ENCODE data around the gene TMA7. TPM values are rescaled to one million over a fixed set of nuclear protein-coding genes. Genes with fewer than 3 reads are reported as not detected.
"Not testable (repeated sequence)": the region's sequence is repeated elsewhere in the genome, so short reads cannot be mapped to it uniquely, and the experiment has no call there.

The TMA7 gene
- total RNA-seq, 6 experiments from 2014 or later: 213 to 341 (median 280) TPM

GRCh38 chr3:48478626-48479555 is 38.8 kb downstream of the TMA7 start:
- no peak for DNase-seq
- Mint-ChIP-seq H3K27ac (no peak overlapping the region), H3K9me3 (no peaks in the 10 kb centered on the region), H3K27me3 (ENCODE audit: insufficient read depth) (no peaks in the 10 kb centered on the region; the same call in 1 of the 2 replicates), H3K36me3 (ENCODE audit: low read depth) (peaks cover 5% of the 10 kb centered on the region; the same call in 1 of the 2 replicates), H3K4me3 (no peak overlapping the region), H3K4me1 (ENCODE audit: low read depth) (no peaks in the 10 kb centered on the region)
- TF ChIP-seq CTCF (IDR thresholded peaks at IDR 0.05): no peak

DNA sequence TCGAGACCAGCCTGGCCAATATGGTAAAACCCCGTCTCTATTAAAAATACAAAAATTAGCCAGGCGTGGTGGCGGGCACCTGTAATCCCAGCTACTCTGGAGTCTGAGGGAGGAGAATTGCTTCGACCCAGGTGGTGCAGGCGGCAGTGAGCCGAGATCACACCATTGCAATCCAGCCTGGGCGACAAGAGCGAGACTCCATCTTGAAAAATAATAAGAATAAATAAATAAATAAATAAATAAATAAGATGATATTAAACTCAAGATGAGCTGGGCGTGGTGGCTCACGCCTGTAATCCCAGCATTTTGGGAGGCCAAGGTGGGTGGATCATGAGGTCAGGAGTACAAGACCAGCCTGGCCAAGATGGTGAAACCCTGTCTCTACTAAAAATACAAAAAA is 40.8 kb downstream of the TMA7 start:
- not testable (repeated sequence) for DNase-seq; H3K9me3 Mint-ChIP-seq; H3K36me3 Mint-ChIP-seq (ENCODE audit: low read depth); H3K4me3 Mint-ChIP-seq; H3K27ac Mint-ChIP-seq; H3K27me3 Mint-ChIP-seq (ENCODE audit: insufficient read depth); H3K4me1 Mint-ChIP-seq (ENCODE audit: low read depth)

DNA sequence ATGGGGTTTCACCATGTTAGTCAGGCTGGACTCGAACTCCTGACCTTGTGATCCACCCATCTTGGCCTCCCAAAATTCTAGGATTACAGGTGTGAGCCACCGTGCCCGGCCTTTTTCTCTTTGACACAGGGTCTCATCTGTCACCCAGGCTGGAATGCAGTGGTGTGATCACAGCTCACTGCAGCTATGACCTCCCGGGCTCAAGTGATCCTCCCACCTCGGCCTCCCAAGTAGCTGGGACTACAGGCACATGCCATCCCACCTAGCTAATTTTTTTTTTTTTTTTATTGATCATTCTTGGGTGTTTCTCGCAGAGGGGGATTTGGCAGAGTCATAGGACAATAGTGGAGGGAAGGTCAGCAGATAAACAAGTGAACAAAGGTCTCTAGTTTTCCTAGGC is 42.8 kb downstream of the TMA7 start:
- not testable (repeated sequence) for H3K4me1 Mint-ChIP-seq (ENCODE audit: low read depth); H3K9me3 Mint-ChIP-seq; H3K27me3 Mint-ChIP-seq (ENCODE audit: insufficient read depth)

DNA sequence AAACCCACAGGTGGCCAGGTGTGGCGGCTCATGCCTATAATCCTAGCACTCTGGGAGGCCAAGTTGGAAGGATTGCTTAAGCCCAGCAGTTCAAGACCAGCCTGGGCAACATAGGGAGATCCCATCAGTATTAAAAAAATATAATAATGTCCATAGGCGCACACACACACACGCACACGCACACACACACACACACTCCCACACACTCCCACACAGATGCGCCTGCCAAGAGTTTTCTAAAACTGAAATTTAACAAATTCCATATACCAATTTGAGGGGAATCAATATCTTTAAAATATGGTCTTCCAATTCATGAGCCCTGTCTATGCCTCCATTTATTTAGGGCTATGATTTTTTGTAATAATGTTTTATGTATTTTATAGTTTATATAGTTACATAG is 46.9 kb downstream of the TMA7 start:
- Mint-ChIP-seq H3K27me3 (ENCODE audit: insufficient read depth) (no peaks in the 10 kb centered on the region; the same call in 1 of the 2 replicates), H3K4me1 (ENCODE audit: low read depth) (no peaks in the 10 kb centered on the region), H3K36me3 (ENCODE audit: low read depth) (no peaks in the 10 kb centered on the region), H3K9me3 (no peaks in the 10 kb centered on the region), H3K27ac (no peak overlapping the region), H3K4me3 (no peak overlapping the region)
- DNase-seq: no peak
- no peak for TF ChIP-seq CTCF (IDR thresholded peaks at IDR 0.05)

More for the DNA sequence above, 42.8 kb downstream of the TMA7 start:
- DNase-seq; H3K4me3 Mint-ChIP-seq; H3K36me3 Mint-ChIP-seq (ENCODE audit: low read depth); H3K27ac Mint-ChIP-seq: not testable (repeated sequence)

GRCh38 chr3:48492461-48493202 is 52.6 kb downstream of the TMA7 start:
- Mint-ChIP-seq H3K9me3 (no peaks in the 10 kb centered on the region), H3K36me3 (ENCODE audit: low read depth) (peaks cover 2% of the 10 kb centered on the region), H3K4me3 (no peak overlapping the region), H3K27me3 (ENCODE audit: insufficient read depth) (no peaks in the 10 kb centered on the region), H3K27ac (peak overlapping the region; percentile 30), H3K4me1 (ENCODE audit: low read depth) (no peaks in the 10 kb centered on the region)
- no peak for TF ChIP-seq CTCF (IDR thresholded peaks at IDR 0.05)
- DNase-seq: no peak

DNA sequence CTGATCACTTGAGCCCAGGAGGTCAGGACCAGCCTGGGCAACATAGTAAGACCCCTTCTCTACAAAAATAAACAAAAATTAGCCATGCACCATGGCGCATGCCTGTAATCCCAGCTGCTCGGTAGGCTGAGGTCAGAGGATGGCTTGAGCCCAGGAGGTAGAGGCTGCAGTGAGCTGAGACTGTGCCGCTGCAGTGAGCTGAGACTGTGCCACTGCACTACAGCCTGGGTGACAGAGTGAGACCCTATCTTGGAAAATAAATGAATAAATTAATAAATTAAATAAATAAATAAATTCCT is 53.1 kb downstream of the TMA7 start:
- no peak for TF ChIP-seq CTCF (IDR thresholded peaks at IDR 0.05)
- no peak overlapping the region for H3K27ac Mint-ChIP-seq
- no peaks in the 10 kb centered on the region for H3K27me3 Mint-ChIP-seq (ENCODE audit: insufficient read depth)
- H3K4me1 Mint-ChIP-seq (ENCODE audit: low read depth): no peaks in the 10 kb centered on the region
- peaks cover 7% of the 10 kb centered on the region for H3K36me3 Mint-ChIP-seq (ENCODE audit: low read depth)
- H3K9me3 Mint-ChIP-seq: no peaks in the 10 kb centered on the region
- DNase-seq: no peak
- H3K4me3 Mint-ChIP-seq: no peak overlapping the region

Other genes starting within 250 kb of the TMA7 start
- not detected for gene CAMP, start 216.8 kb upstream of the TMA7 start, total RNA-seq (2021; fragmentation: NEBNext Ultra II Directional; extraction: Animal tissue kit (Norgen Biotek cat#: 25700))
- 1 to 10 TPM; 2.4 to 3.5 (median 2.9) TPM for gene ZNF589, start 199.2 kb upstream of the TMA7 start, total RNA-seq (2021; fragmentation: NEBNext Ultra II Directional; extraction: Animal tissue kit (Norgen Biotek cat#: 25700))
- gene NME6, start 138.9 kb upstream of the TMA7 start, total RNA-seq (2021; fragmentation: NEBNext Ultra II Directional; extraction: Animal tissue kit (Norgen Biotek cat#: 25700)): 10 to 100 TPM; 18.7 to 25.9 (median 21.4) TPM
- gene SPINK8, start 106.6 kb upstream of the TMA7 start, total RNA-seq (2021; fragmentation: NEBNext Ultra II Directional; extraction: Animal tissue kit (Norgen Biotek cat#: 25700)): not detected
- gene FBXW12, start 68.0 kb upstream of the TMA7 start, total RNA-seq (2021; fragmentation: NEBNext Ultra II Directional; extraction: Animal tissue kit (Norgen Biotek cat#: 25700)): not detected
- gene PLXNB1, start 10.2 kb upstream of the TMA7 start, total RNA-seq (2021; fragmentation: NEBNext Ultra II Directional; extraction: Animal tissue kit (Norgen Biotek cat#: 25700)): 10 to 100 TPM; 11.1 to 15.5 (median 12.8) TPM
- gene CCDC51, start 138 bp upstream of the TMA7 start, total RNA-seq (2021; fragmentation: NEBNext Ultra II Directional; extraction: Animal tissue kit (Norgen Biotek cat#: 25700)): 10 to 100 TPM; 10.1 to 15.3 (median 12.5) TPM
- gene ATRIP, start 6.5 kb downstream of the TMA7 start, total RNA-seq (2021; fragmentation: NEBNext Ultra II Directional; extraction: Animal tissue kit (Norgen Biotek cat#: 25700)): 10 to 100 TPM in 1 of 6 experiments, 1 to 10 TPM in 5; 7.0 to 10.5 (median 8.2) TPM
- gene SHISA5, start 63.9 kb downstream of the TMA7 start, total RNA-seq (2021; fragmentation: NEBNext Ultra II Directional; extraction: Animal tissue kit (Norgen Biotek cat#: 25700)): 100 to 1,000 TPM; 266 to 286 (median 277) TPM
- 10 to 100 TPM in 1 of 6 experiments, 1 to 10 TPM in 5; 7.5 to 10.5 (median 8.9) TPM for gene PFKFB4, start 116.5 kb downstream of the TMA7 start, total RNA-seq (2021; fragmentation: NEBNext Ultra II Directional; extraction: Animal tissue kit (Norgen Biotek cat#: 25700))
- gene UCN2, start 123.5 kb downstream of the TMA7 start, total RNA-seq (2021; fragmentation: NEBNext Ultra II Directional; extraction: Animal tissue kit (Norgen Biotek cat#: 25700)): 1 to 10 TPM; 4.3 to 6.4 (median 5.0) TPM
- gene COL7A1, start 155.1 kb downstream of the TMA7 start, total RNA-seq (2021; fragmentation: NEBNext Ultra II Directional; extraction: Animal tissue kit (Norgen Biotek cat#: 25700)): 100 to 1,000 TPM in 1 of 6 experiments, 10 to 100 TPM in 5; 74.9 to 113 (median 80.8) TPM
- 100 to 1,000 TPM; 254 to 322 (median 276) TPM for gene UQCRC1, start 169.4 kb downstream of the TMA7 start, total RNA-seq (2021; fragmentation: NEBNext Ultra II Directional; extraction: Animal tissue kit (Norgen Biotek cat#: 25700))
- under 1 TPM in 1 of 6 experiments, not detected in 5; 0.25 TPM for gene TMEM89, start 181.5 kb downstream of the TMA7 start, total RNA-seq (2021; fragmentation: NEBNext Ultra II Directional; extraction: Animal tissue kit (Norgen Biotek cat#: 25700))
- gene SLC26A6, start 195.2 kb downstream of the TMA7 start, total RNA-seq (2021; fragmentation: NEBNext Ultra II Directional; extraction: Animal tissue kit (Norgen Biotek cat#: 25700)): 10 to 100 TPM; 15.1 to 19.6 (median 17.5) TPM
- gene CELSR3, start 222.6 kb downstream of the TMA7 start, total RNA-seq (2021; fragmentation: NEBNext Ultra II Directional; extraction: Animal tissue kit (Norgen Biotek cat#: 25700)): 1 to 10 TPM; 1.9 to 5.0 (median 3.4) TPM
- gene NCKIPSD, start 245.7 kb downstream of the TMA7 start, total RNA-seq (2021; fragmentation: NEBNext Ultra II Directional; extraction: Animal tissue kit (Norgen Biotek cat#: 25700)): 10 to 100 TPM; 20.5 to 27.3 (median 23.0) TPM